HCT116 (cell line): ENCODE measurements around the gene NPSR1. TPM values are rescaled to one million over a fixed set of nuclear protein-coding genes. Genes with fewer than 3 reads are reported as not detected.

Experiments
- ATAC-seq: fragments of 200-7000 bp; cut with Tn5 transposase; 2 replicates; pipeline ENCODE4 v1.9.1; 2020; ENCODE audit warnings: mild to moderate bottlenecking, moderate library complexity
- BruUV-seq: library from RNA; stranded (reverse); fragments of 400-500 nt; replicated peaks from 2 replicates; lab custom pipeline; 2021; lab: Mats Ljungman, UMichigan
- CTCF ChIA-PET: fragments of 300-600 bp; sonication (Branson Sonifier 250); formaldehyde crosslinking; loops from one replicate; lab custom pipeline; 2021; ENCODE audit warnings: antibody characterized with exemption; lab: Charles Lee
- POLR2A ChIA-PET: fragments of 300-600, 350-600 bp; sonication (Branson Sonifier 250); formaldehyde crosslinking; loops from one replicate; lab custom pipeline; 2021; ENCODE audit warnings: antibody characterized with exemption; lab: Charles Lee
- RAD21 ChIA-PET, 2 experiments: fragments of 300-600 bp; sonication (Branson Sonifier 250); formaldehyde crosslinking; loops; one replicate each; lab custom pipeline; 2023; ENCODE audit warnings: low total read pairs in 2 of 2; ENCODE audit not compliant: uncharacterized antibody in 2 of 2, unreplicated experiment in 2 of 2, low non-redundant PET in 1 of 2; lab: Charles Lee
- DNase-seq: peaks from one replicate; pipeline ENCODE4 v3.0.0-alpha.2; 2010; ENCODE audit warnings: low read depth, low spot score
- H2AFZ ChIP-seq: fragments of 200-600 bp; shearing (Covaris generic), sonication (generic); 2 replicates; pipeline ENCODE4 v1.6.1; 2017; ENCODE audit warnings: low read depth, mixed run types, mixed read lengths, antibody characterized with exemption, low read length; ENCODE audit not compliant: poor library complexity, severe bottlenecking
- H3K27ac ChIP-seq: 2 replicates; pipeline ENCODE4 v1.5.1; 2012; ENCODE audit warnings: low read depth, low read length
- H3K27me3 ChIP-seq: fragments of 200-600 bp; sonication (generic); 2 replicates; pipeline ENCODE4 v1.6.1; 2016; ENCODE audit warnings: mixed run types, low read length, mixed read lengths; ENCODE audit not compliant: insufficient read depth
- H3K36me3 ChIP-seq, 2 experiments: fragments of 200-500 bp in 1 of 2; fragments of 200-600 bp in 1 of 2; sonication (Bioruptor generic) in 1 of 2; sonication (generic) in 1 of 2; 2 replicates each; pipeline versions ENCODE4 v1.5.1 to v1.6.1; 2014 to 2016; ENCODE audit warnings: low read length in 2 of 2, inconsistent platforms in 1 of 2, mixed read lengths in 1 of 2, mixed run types in 1 of 2; ENCODE audit not compliant: insufficient read depth in 2 of 2, control insufficient read depth in 1 of 2
- H3K4me1 ChIP-seq, 2 experiments: fragments of 200-600 bp in 1 of 2; sonication (generic) in 1 of 2; 2 replicates each; pipeline versions ENCODE4 v1.5.1 to v1.6.1; 2012 to 2017; ENCODE audit warnings: low read length in 2 of 2, inconsistent platforms in 1 of 2, mild to moderate bottlenecking in 1 of 2, mixed read lengths in 1 of 2, mixed run types in 1 of 2, moderate library complexity in 1 of 2; ENCODE audit not compliant: insufficient read depth in 2 of 2, control insufficient read depth in 1 of 2
- H3K4me2 ChIP-seq: fragments of 200-600 bp; sonication (generic); 2 replicates; pipeline ENCODE4 v1.6.1; 2017; ENCODE audit warnings: mixed run types, low read length, mixed read lengths
- H3K4me3 ChIP-seq, 2 experiments: fragments of 200-600 bp in 1 of 2; sonication (generic) in 1 of 2; replicated peaks in 1 of 2; 2 replicates each; pipeline ENCODE4 v1.5.1; 2011 to 2016; ENCODE audit warnings: low read length in 2 of 2, control low read depth in 1 of 2, low read depth in 1 of 2, mild to moderate bottlenecking in 1 of 2, mixed read lengths in 1 of 2, mixed run types in 1 of 2
- H3K79me2 ChIP-seq: fragments of 200-600 bp; sonication (generic); 2 replicates; pipeline ENCODE4 v1.6.1; 2017; ENCODE audit warnings: mild to moderate bottlenecking, mixed run types, low read length, moderate library complexity, mixed read lengths; ENCODE audit not compliant: insufficient read depth
- H3K9ac ChIP-seq: fragments of 200-600 bp; sonication (generic); 2 replicates; pipeline ENCODE4 v1.6.1; 2016; ENCODE audit warnings: low read length, mixed read lengths
- H3K9me2 ChIP-seq: fragments of 200-600 bp; sonication (generic), shearing (Covaris generic); 2 replicates; pipeline ENCODE4 v1.6.1; 2017; ENCODE audit warnings: mixed run types, mild to moderate bottlenecking, moderate library complexity; ENCODE audit not compliant: insufficient read depth
- H3K9me3 ChIP-seq, 2 experiments: fragments of 200-500 bp in 1 of 2; fragments of 200-600 bp in 1 of 2; sonication (Bioruptor generic) in 1 of 2; sonication (generic) in 1 of 2; 2 replicates each; pipeline ENCODE4 v1.6.1; 2014 to 2017; ENCODE audit warnings: low read length in 2 of 2, mixed read lengths in 2 of 2, inconsistent platforms in 1 of 2, low read depth in 1 of 2, mild to moderate bottlenecking in 1 of 2, mixed run types in 1 of 2, moderate library complexity in 1 of 2; ENCODE audit not compliant: control insufficient read depth in 1 of 2, insufficient read depth in 1 of 2
- H4K20me1 ChIP-seq: fragments of 200-600 bp; sonication (generic), shearing (Covaris generic); 2 replicates; pipeline ENCODE4 v1.6.1; 2017; ENCODE audit warnings: mixed run types, mild to moderate bottlenecking, moderate library complexity; ENCODE audit not compliant: insufficient read depth
- ATF3 ChIP-seq: IDR thresholded peaks from 2 replicates; pipeline ENCODE4 v1.6.1; 2012
- CBX3 ChIP-seq: IDR thresholded peaks from 2 replicates; pipeline ENCODE4 v1.6.1; 2012; ENCODE audit warnings: low read depth
- CEBPB ChIP-seq: IDR thresholded peaks from 2 replicates; pipeline ENCODE4 v1.6.1; 2012; ENCODE audit warnings: low read depth
- EGR1 ChIP-seq: IDR thresholded peaks from 2 replicates; pipeline ENCODE4 v1.6.1; 2012; ENCODE audit warnings: low read depth
- EZH2 ChIP-seq: fragments of 200-600 bp; sonication (generic); IDR thresholded peaks from 2 replicates; pipeline ENCODE4 v1.6.1; 2017; ENCODE audit warnings: antibody characterized with exemption, mixed run types
- EZH2phosphoT487 ChIP-seq: fragments of 200-600 bp; IDR thresholded peaks from 2 replicates; pipeline ENCODE4 v1.6.1; 2018; ENCODE audit warnings: antibody characterized with exemption, borderline replicate concordance
- FOSL1 ChIP-seq: IDR thresholded peaks from 2 replicates; pipeline ENCODE4 v1.6.1; 2012; ENCODE audit warnings: low read depth
- MAX ChIP-seq: IDR thresholded peaks from 2 replicates; pipeline ENCODE4 v1.6.1; 2012
- POLR2A ChIP-seq: IDR thresholded peaks from 2 replicates; pipeline ENCODE4 v1.7.0; 2011; ENCODE audit warnings: borderline replicate concordance; ENCODE audit not compliant: insufficient read depth, insufficient read length; ENCODE audit errors: extremely low read depth
- POLR2AphosphoS5 ChIP-seq: IDR thresholded peaks from 2 replicates; pipeline ENCODE4 v1.6.1; 2011; ENCODE audit warnings: mild to moderate bottlenecking, low read depth, low read length, moderate library complexity
- RAD21 ChIP-seq: IDR thresholded peaks from 2 replicates; pipeline ENCODE4 v1.6.1; 2012; ENCODE audit warnings: low read depth, mild to moderate bottlenecking
- SP1 ChIP-seq: IDR thresholded peaks from 2 replicates; pipeline ENCODE4 v1.6.1; 2012; ENCODE audit warnings: low read depth
- SRF ChIP-seq: IDR thresholded peaks from 2 replicates; pipeline ENCODE4 v1.6.1; 2012; ENCODE audit warnings: low read depth
- TCF7L2 ChIP-seq: IDR thresholded peaks from 2 replicates; pipeline ENCODE4 v1.7.0; 2011; ENCODE audit warnings: borderline replicate concordance, inconsistent platforms; ENCODE audit not compliant: insufficient read depth, insufficient read length; ENCODE audit errors: extremely low read depth
- YY1 ChIP-seq: IDR thresholded peaks from 2 replicates; pipeline ENCODE4 v1.6.1; 2011; ENCODE audit warnings: low read length, low read depth, moderate library complexity, mild to moderate bottlenecking; ENCODE audit not compliant: insufficient replicate concordance; ENCODE audit errors: extremely low read depth
- ZFX ChIP-seq: fragments of 450-650 bp; IDR thresholded peaks from 2 replicates; pipeline ENCODE4 v1.6.1; 2017
- intact Hi-C: fragments of 100-400 bp; cut with micrococcal nuclease; formaldehyde crosslinking; loops from 2 replicates; pipeline ENCODE4 v1.10.0; 2022
- total RNA-seq: library from RNA; stranded (reverse); gene quantifications from one replicate; pipeline ENCODE4 v1.2.1, GENCODE V29; 2021; ENCODE audit not compliant: unreplicated experiment

Gene NPSR1
- total RNA-seq, 1 experiment from 2014 or later = not detected

- no peak for TF ChIP-seq TCF7L2
These were observed 66.0 kb downstream of the NPSR1 start (continued) for GRCh38 chr7:34723866-34724490.

DNA sequence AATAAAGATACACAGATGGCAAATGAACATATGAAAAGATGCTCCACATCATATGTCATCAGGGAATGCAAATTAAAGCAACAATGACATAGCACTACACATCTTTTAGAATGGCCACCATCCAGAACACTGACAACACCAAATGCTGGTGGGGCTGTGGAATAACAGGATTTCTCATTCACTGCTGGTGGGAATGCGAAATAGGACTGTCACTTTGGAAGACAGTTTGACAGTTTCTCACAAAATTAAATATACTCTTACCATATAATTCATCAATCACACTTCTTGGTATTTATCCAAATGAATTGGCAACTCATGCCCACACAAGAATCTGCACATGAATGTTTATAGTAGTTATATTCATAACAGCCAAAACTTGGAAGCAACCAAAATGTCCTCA lies 68.2 kb downstream of the NPSR1 start:
- H3K9me2 ChIP-seq = no peaks in the 10 kb centered on the region
- no peaks in the 10 kb centered on the region for H4K20me1 ChIP-seq
- ATAC-seq = no peak
- H3K36me3 ChIP-seq = no peaks in the 10 kb centered on the region
- H3K27me3 ChIP-seq = no peaks in the 10 kb centered on the region
- ChIA-PET POLR2A (no interaction called here), CTCF (no interaction called here), RAD21 (no interaction called here)
- BruUV-seq = no TSS peak
- TF ChIP-seq EZH2phosphoT487 (no peak), MAX (no peak), SP1 (no peak), CBX3 (no peak), RAD21 (no peak), SRF (no peak)
- H3K79me2 ChIP-seq = no peaks in the 10 kb centered on the region
- H3K4me1 ChIP-seq = no peaks in the 10 kb centered on the region
- H3K4me3 ChIP-seq = no peak overlapping the region
- H3K27ac ChIP-seq = no peak overlapping the region
- H2AFZ ChIP-seq = no peak overlapping the region
- intact Hi-C loops = no loop called here
- H3K4me2 ChIP-seq = no peak overlapping the region
- H3K9me3 ChIP-seq = no peaks in the 10 kb centered on the region
- no peak for DNase-seq
- no peak overlapping the region for H3K9ac ChIP-seq

DNA sequence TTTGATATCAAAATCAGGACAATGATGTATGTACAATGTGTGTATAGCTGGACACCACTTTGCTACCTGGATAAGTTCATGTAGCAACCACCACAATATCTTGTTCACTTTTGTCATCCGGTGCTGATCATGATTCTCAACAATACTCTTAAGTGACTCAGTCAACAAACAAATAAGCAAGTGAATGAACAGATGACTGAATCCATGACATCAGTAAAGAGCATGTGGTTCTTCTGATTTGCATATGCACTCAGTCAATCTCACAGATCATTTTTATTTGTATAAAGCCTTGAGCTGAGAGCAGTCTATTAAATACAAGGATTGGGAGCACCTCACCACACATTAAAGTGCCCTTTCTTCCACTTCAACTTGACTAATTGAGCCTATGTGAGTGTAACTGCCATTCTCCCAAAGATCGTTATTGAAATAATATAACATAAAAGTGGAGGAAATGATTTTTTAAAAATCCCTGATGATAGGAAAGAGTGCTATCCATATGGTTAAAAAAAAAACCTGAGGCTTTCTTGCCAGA lies 69.5 kb downstream of the NPSR1 start:
- Histone ChIP-seq H4K20me1 (no peaks in the 10 kb centered on the region), H3K9me2 (no peaks in the 10 kb centered on the region), H3K4me2 (no peak overlapping the region), H2AFZ (no peak overlapping the region), H3K36me3 (no peaks in the 10 kb centered on the region), H3K27ac (no peak overlapping the region), H3K4me1 (no peaks in the 10 kb centered on the region), H3K27me3 (no peaks in the 10 kb centered on the region), H3K4me3 (no peak overlapping the region), H3K9ac (no peak overlapping the region), H3K9me3 (no peaks in the 10 kb centered on the region), H3K79me2 (no peaks in the 10 kb centered on the region)
- POLR2A ChIA-PET = no interaction called here
- RAD21 ChIA-PET = no interaction called here
- ATAC-seq (no peak), DNase-seq (no peak)
- intact Hi-C loops = no loop called here
- no TSS peak for BruUV-seq
- CTCF ChIA-PET = no interaction called here
- TF ChIP-seq POLR2AphosphoS5 = no peak
- no peak for TF ChIP-seq SRF
- TF ChIP-seq TCF7L2 = no peak
- no peak for TF ChIP-seq CBX3
- TF ChIP-seq CEBPB = no peak
- TF ChIP-seq ATF3 = no peak
- no peak for TF ChIP-seq RAD21
- no peak for TF ChIP-seq POLR2A
- TF ChIP-seq EZH2 = no peak
- no peak for TF ChIP-seq FOSL1
- TF ChIP-seq EGR1 = no peak
- TF ChIP-seq ZFX = no peak
- TF ChIP-seq YY1 = no peak
